ENCODE measurements around the gene SETD9.

SETD9 gene

DNA sequence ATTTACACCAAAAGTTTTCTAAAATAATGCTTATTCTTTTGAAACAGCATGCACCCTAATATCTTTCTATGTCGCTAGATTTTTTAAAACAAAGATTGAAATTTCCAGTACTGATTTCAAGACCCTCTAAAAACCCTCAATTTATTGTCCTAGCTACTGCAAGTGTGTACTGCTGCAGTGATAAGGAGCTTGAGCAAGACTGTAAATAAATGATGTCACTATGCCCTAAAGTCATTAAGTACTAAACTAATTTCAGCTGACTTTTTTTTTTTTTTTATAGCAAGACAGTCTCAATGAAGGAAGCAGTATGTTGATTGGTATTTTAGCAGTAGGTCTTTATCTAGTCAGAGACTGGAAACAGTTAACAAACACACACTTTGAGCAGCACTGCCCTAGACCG lies 54.8 kb downstream of the SETD9 start:
- Histone ChIP-seq H4K20me1 (ENCODE audit: insufficient read depth) (no peaks in the 10 kb centered on the region), H3K27me3 (ENCODE audit: insufficient read depth, low read depth) (no peaks in the 10 kb centered on the region), H3K4me3 (IDR thresholded peaks at IDR 0.05; ENCODE audit: insufficient read depth, low read depth, low read length) (no peak overlapping the region), H2AFZ (ENCODE audit: low read depth) (no peak overlapping the region), H3K79me2 (ENCODE audit: insufficient read depth, low read depth) (no peaks in the 10 kb centered on the region), H3K9ac (no peak overlapping the region), H3K4me1 (ENCODE audit: low read depth, poor library complexity, severe bottlenecking) (no peaks in the 10 kb centered on the region), H3K36me3 (ENCODE audit: insufficient read depth) (no peaks in the 10 kb centered on the region), H3K27ac (no peak overlapping the region), H3K4me2 (no peak overlapping the region)
- TF ChIP-seq, protein P1, sequence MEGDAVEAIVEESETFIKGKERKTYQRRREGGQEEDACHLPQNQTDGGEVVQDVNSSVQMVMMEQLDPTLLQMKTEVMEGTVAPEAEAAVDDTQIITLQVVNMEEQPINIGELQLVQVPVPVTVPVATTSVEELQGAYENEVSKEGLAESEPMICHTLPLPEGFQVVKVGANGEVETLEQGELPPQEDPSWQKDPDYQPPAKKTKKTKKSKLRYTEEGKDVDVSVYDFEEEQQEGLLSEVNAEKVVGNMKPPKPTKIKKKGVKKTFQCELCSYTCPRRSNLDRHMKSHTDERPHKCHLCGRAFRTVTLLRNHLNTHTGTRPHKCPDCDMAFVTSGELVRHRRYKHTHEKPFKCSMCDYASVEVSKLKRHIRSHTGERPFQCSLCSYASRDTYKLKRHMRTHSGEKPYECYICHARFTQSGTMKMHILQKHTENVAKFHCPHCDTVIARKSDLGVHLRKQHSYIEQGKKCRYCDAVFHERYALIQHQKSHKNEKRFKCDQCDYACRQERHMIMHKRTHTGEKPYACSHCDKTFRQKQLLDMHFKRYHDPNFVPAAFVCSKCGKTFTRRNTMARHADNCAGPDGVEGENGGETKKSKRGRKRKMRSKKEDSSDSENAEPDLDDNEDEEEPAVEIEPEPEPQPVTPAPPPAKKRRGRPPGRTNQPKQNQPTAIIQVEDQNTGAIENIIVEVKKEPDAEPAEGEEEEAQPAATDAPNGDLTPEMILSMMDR (conservative IDR thresholded peaks at IDR 0.05; ENCODE audit: low read depth, low read length), result no peak
